NCI-H510A (cell line): ENCODE results near the gene PSMG2.
"Not testable (repeated sequence)": the region's sequence is repeated elsewhere in the genome, so short reads cannot be mapped to it uniquely, and the experiment has no call there.

Experiments
- DNase-seq: peaks from one replicate; lab custom pipeline; 2025; lab: John Stamatoyannopoulos, UW

PSMG2 gene

GRCh38 chr18:12722731-12723130 lies 19.9 kb downstream of the PSMG2 start:
- DNase-seq = no peak

- no peak for DNase-seq
These were observed 23.5 kb downstream of the PSMG2 start for GRCh38 chr18:12726331-12726730.

GRCh38 chr18:12726774-12727550 lies 24.1 kb downstream of the PSMG2 start:
- DNase-seq = no peak

GRCh38 chr18:12737243-12737902 lies 34.5 kb downstream of the PSMG2 start:
- no peak for DNase-seq

- no peak for DNase-seq
These were observed 38.5 kb downstream of the PSMG2 start for GRCh38 chr18:12741351-12741750.

GRCh38 chr18:12742453-12742852 lies 39.6 kb downstream of the PSMG2 start:
- DNase-seq = no peak

GRCh38 chr18:12744103-12744502 lies 41.3 kb downstream of the PSMG2 start:
- no peak for DNase-seq

GRCh38 chr18:12745095-12745795 lies 42.4 kb downstream of the PSMG2 start:
- DNase-seq = no peak

- no peak for DNase-seq
These were observed 44.9 kb downstream of the PSMG2 start for GRCh38 chr18:12747530-12748315.

GRCh38 chr18:12748671-12749070 lies 45.8 kb downstream of the PSMG2 start:
- DNase-seq = no peak

- no peak for DNase-seq
These were observed 46.3 kb downstream of the PSMG2 start for GRCh38 chr18:12749121-12749520.

GRCh38 chr18:12750076-12750714 lies 47.4 kb downstream of the PSMG2 start:
- no peak for DNase-seq

GRCh38 chr18:12750715-12751502 lies 48.1 kb downstream of the PSMG2 start:
- no peak for DNase-seq

- no peak for DNase-seq
These were observed 48.7 kb downstream of the PSMG2 start for GRCh38 chr18:12751503-12751884.

- no peak for DNase-seq
These were observed 49.0 kb downstream of the PSMG2 start for GRCh38 chr18:12751891-12752290.

- no peak for DNase-seq
These were observed 51.7 kb downstream of the PSMG2 start for GRCh38 chr18:12754511-12754910.

GRCh38 chr18:12755606-12756005 lies 52.8 kb downstream of the PSMG2 start:
- DNase-seq = not testable (repeated sequence)

- not testable (repeated sequence) for DNase-seq
These were observed 53.9 kb downstream of the PSMG2 start for GRCh38 chr18:12756619-12757239.

- DNase-seq = not testable (repeated sequence)
These were observed 55.7 kb downstream of the PSMG2 start for GRCh38 chr18:12758566-12758965.

GRCh38 chr18:12765126-12765525 lies 62.3 kb downstream of the PSMG2 start:
- DNase-seq = peak; percentile 76
